Naive B cell (primary cell): ENCODE results near the gene ENAH. TPM values are rescaled to one million over a fixed set of nuclear protein-coding genes. Genes with fewer than 3 reads are reported as not detected.
"Not testable (repeated sequence)": the region's sequence is repeated elsewhere in the genome, so short reads cannot be mapped to it uniquely, and the experiment has no call there.

ENCODE experiments used
- ATAC-seq, 2 donors: fragments of 150-1000 bp; cut with Tn5 transposase; 2 replicates each; pipeline ENCODE4 v1.10.0; 2021; ENCODE audit warnings: low read depth in 2 of 2, mild to moderate bottlenecking in 2 of 2, moderate library complexity in 2 of 2
- DNase-seq: peaks from one replicate; pipeline ENCODE4 v3.0.0; 2022
- H3K27ac Mint-ChIP-seq, 6 donors: one replicate each; pipeline ENCODE4 v1.8.0; 2020 to 2022; ENCODE audit warnings: mild to moderate bottlenecking in 6 of 6, mixed read lengths in 6 of 6, moderate library complexity in 5 of 6, inconsistent platforms in 2 of 6
- H3K27me3 Mint-ChIP-seq, 3 donors: one replicate each; pipeline ENCODE4 v1.8.0; 2021 to 2022; ENCODE audit warnings: mixed read lengths in 3 of 3, mild to moderate bottlenecking in 1 of 3
- H3K36me3 Mint-ChIP-seq, 2 donors: one replicate each; pipeline ENCODE4 v1.8.0; 2020 to 2022; ENCODE audit warnings: mixed read lengths in 2 of 2, inconsistent platforms in 1 of 2, mild to moderate bottlenecking in 1 of 2
- H3K4me1 Mint-ChIP-seq, 3 donors: one replicate each; pipeline ENCODE4 v1.8.0; 2020 to 2022; ENCODE audit warnings: mixed read lengths in 3 of 3, inconsistent platforms in 1 of 3, mild to moderate bottlenecking in 1 of 3, moderate library complexity in 1 of 3
- H3K4me3 Mint-ChIP-seq, 8 donors: one replicate each; pipeline ENCODE4 v1.8.0; 2020 to 2022; ENCODE audit warnings: mild to moderate bottlenecking in 8 of 8, mixed read lengths in 8 of 8, moderate library complexity in 8 of 8, inconsistent platforms in 2 of 8
- H3K9me3 Mint-ChIP-seq, 7 donors: one replicate each; pipeline ENCODE4 v1.8.0; 2020 to 2022; ENCODE audit warnings: mixed read lengths in 7 of 7, mild to moderate bottlenecking in 5 of 7, inconsistent platforms in 2 of 7, moderate library complexity in 1 of 7
- polyA plus RNA-seq, 6 donors: library from polyadenylated mRNA; unstranded; fragments of 300-500 nt; fragmentation: Illumina TruSeq; gene quantifications; one replicate each; pipeline ENCODE4 v1.2.3, GENCODE V29; 2021; ENCODE audit warnings: low read depth in 6 of 6

ENAH gene
- polyA plus RNA-seq, 6 donors from 2014 or later = 0.23 to 3.6 (median 2.0) TPM

GRCh38 chr1:225628794-225629193, 24.1 kb downstream of the ENAH start:
- not testable (repeated sequence) for ATAC-seq, H3K27ac Mint-ChIP-seq, H3K4me1 Mint-ChIP-seq, H3K27me3 Mint-ChIP-seq, H3K4me3 Mint-ChIP-seq, H3K9me3 Mint-ChIP-seq, H3K36me3 Mint-ChIP-seq, DNase-seq

DNA sequence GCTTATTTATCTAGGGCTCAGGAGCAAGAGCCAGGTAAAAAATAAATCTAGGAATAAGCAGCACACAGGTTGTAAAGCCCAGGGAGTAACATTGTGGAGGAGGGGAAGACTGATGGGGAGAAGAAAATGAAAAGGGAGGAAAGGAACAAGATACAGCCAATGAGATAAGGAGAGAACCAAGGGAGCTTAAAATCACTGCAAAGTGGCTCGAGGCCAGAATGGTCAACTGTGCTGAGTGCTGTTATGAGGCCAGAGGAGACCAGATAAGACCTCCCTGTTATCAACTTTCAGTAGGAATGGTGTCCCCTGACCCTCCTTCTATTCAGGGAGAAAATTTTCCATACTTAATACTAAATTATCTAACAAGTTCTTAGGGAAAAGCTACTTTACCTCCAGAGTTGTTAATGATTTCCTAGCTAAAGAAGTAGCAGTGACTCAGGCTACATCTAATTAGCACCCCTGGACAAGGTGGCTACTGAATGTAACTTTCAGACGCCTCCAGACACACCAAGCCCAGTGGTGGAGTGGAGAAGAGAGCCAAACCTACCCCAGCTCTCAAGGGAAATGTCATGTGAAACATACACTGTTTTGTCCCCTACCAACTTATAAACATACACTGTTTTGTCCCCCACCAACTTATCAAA, 25.5 kb downstream of the ENAH start:
- no peaks in the 10 kb centered on the region for H3K27me3 Mint-ChIP-seq
- peak overlapping the region in 1 of 6 donors; percentile 52 for H3K27ac Mint-ChIP-seq
- peaks cover 0 to 10% (median 0%) of the 10 kb centered on the region in 3 donors for H3K4me1 Mint-ChIP-seq
- ATAC-seq (no peak), DNase-seq (no peak)
- H3K4me3 Mint-ChIP-seq = no peak overlapping the region
- H3K9me3 Mint-ChIP-seq = no peaks in the 10 kb centered on the region
- H3K36me3 Mint-ChIP-seq = no peaks in the 10 kb centered on the region

DNA sequence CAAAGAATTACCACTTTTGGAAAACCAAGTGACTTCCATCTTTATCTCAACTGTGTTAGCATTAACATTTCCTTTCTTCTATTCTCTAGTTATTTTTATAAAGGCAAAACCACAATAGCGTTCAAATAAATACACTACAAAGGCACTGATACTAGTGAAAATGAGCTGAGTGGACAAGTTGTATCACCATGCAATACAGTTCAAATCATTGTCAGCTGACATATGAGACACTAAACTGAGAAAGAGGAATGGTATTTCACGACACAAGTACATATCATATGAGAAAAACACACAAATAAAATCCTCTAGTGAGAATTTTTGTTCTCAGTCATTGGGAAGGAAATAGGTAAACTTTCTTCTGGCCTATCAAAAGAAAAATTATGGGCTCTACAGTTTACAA, 26.2 kb downstream of the ENAH start:
- ATAC-seq = no peak
- no peak for DNase-seq
- Mint-ChIP-seq H3K36me3 (peaks cover 2 to 3% of the 10 kb centered on the region in 2 donors), H3K4me1 (peaks cover 0 to 16% (median 0%) of the 10 kb centered on the region in 3 donors), H3K27me3 (no peaks in the 10 kb centered on the region), H3K27ac (no peak overlapping the region), H3K9me3 (peaks cover 0 to 2% (median 1%) of the 10 kb centered on the region in 7 donors), H3K4me3 (no peak overlapping the region)

DNA sequence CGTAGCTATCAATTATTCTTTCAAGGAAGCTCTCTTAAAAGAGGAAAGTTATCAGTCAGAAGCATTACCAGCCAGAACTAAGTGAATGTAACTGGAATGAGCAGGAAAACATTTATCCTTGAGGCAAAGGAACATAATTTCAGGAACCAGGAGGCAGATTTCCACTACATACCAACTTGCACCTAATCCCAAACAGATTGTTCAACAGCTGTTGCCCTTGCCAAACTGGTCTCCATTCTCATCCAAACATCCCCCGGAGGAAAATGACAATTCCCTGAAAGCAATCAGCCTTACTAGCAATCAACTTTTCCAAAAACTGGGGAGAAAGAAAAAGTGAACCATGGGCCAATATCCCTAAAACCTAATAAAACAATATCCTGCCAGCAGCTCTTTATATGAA, 35.0 kb downstream of the ENAH start:
- H3K4me1 Mint-ChIP-seq = peaks cover 5 to 22% (median 14%) of the 10 kb centered on the region in 3 donors
- peaks cover 5 to 6% of the 10 kb centered on the region in 2 donors for H3K36me3 Mint-ChIP-seq
- H3K27me3 Mint-ChIP-seq = no peaks in the 10 kb centered on the region
- no peak for DNase-seq
- no peak for ATAC-seq
- peaks cover 0 to 4% (median 3%) of the 10 kb centered on the region in 7 donors for H3K9me3 Mint-ChIP-seq
- H3K4me3 Mint-ChIP-seq = no peak overlapping the region
- H3K27ac Mint-ChIP-seq = peak overlapping the region in 2 of 6 donors; percentile 1 to 45

DNA sequence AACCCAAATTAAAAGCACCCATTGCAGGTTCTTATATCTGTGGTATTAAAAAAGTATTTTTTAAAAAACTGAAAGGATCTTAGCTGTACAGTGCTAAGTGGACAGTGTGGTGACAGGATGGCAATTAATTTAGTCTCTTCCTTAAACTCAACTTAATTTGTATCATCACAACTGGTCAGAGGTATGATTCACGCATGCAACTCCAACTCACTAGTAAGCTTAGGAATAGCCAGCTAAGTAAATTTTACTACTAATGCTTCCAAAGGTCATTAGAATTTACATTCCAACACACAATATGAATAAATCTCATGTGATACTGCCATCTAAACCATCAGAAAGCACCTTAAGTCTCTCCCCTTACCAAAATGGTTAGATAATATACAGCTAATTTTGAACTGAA, 35.4 kb downstream of the ENAH start:
- ATAC-seq (no peak), DNase-seq (no peak)
- H3K9me3 Mint-ChIP-seq = peaks cover 0 to 4% (median 3%) of the 10 kb centered on the region in 7 donors
- H3K4me1 Mint-ChIP-seq = peaks cover 5 to 19% (median 14%) of the 10 kb centered on the region in 3 donors
- peak overlapping the region in 1 of 6 donors; percentile 45 for H3K27ac Mint-ChIP-seq
- peaks cover 5 to 6% of the 10 kb centered on the region in 2 donors for H3K36me3 Mint-ChIP-seq
- no peak overlapping the region for H3K4me3 Mint-ChIP-seq
- no peaks in the 10 kb centered on the region for H3K27me3 Mint-ChIP-seq

DNA sequence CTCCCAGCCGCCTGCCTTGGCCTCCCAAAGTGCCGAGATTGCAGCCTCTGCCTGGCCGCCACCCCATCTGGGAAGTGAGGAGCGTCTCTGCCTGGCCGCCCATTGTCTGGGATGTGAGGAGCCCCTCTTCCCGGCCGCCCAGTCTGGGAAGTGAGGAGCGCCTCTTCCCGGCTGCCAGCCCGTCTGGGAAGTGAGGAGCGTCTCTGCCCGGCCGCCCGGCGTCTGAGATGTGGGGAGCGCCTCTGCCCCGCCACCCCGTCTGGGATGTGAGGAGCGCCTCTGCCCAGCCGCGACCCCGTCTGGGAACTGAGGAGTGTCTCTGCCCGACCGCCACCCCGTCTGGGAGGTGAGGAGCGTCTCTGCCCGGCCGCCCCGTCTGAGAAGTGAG, 37.5 kb downstream of the ENAH start:
- not testable (repeated sequence) for H3K9me3 Mint-ChIP-seq, ATAC-seq, DNase-seq, H3K36me3 Mint-ChIP-seq, H3K4me3 Mint-ChIP-seq, H3K27me3 Mint-ChIP-seq, H3K27ac Mint-ChIP-seq
- H3K4me1 Mint-ChIP-seq = peaks cover 5 to 12% (median 10%) of the 10 kb centered on the region in 3 donors

DNA sequence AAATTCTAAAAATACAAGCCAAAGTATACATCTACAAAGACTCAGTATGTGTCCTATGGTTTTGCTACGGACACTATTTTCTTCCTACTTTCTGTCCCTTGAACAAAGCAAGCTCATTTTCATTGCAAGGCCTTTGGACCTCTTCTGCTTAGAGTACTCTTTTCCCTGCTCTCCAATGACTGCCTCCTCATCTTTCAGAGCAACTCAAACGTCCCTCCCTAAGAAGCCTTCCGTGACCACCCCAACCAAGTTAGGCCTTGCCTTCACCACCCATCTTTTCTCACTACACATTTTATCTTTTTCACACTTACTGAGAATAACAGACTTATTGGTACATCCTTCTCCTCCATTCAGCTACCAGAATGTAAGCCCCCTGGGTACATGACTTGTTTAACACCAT, 39.9 kb downstream of the ENAH start:
- DNase-seq = no peak
- H3K4me1 Mint-ChIP-seq = peaks cover 0 to 8% (median under 1%) of the 10 kb centered on the region in 3 donors
- no peak overlapping the region for H3K4me3 Mint-ChIP-seq
- ATAC-seq = no peak
- H3K9me3 Mint-ChIP-seq = no peaks in the 10 kb centered on the region
- no peaks in the 10 kb centered on the region for H3K36me3 Mint-ChIP-seq
- peak overlapping the region in 2 of 6 donors; percentile 6 to 15 for H3K27ac Mint-ChIP-seq
- no peaks in the 10 kb centered on the region for H3K27me3 Mint-ChIP-seq

DNA sequence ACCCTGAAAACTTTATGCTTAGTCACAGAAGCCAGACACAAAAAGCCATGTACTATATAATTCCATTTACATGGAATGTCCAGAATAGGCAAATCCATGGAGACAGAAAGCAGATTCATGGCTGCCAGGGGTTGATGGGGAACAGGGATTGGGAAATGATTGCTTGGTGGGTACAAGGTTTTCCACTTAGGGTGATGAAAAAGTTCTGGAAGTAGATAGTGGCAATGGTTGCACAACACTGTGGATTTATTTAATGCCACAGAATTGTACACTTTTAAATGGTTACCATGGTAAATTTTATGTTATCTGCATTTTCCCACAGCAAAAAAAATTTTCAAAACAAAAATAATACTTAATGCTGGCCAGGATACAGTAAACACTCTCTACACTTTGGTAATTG, 40.6 kb downstream of the ENAH start:
- Mint-ChIP-seq H3K27me3 (no peaks in the 10 kb centered on the region), H3K4me3 (no peak overlapping the region)
- no peak for ATAC-seq

GRCh38 chr1:225611537-225612223, 41.2 kb downstream of the ENAH start:
- H3K27me3 Mint-ChIP-seq = no peaks in the 10 kb centered on the region
- no peaks in the 10 kb centered on the region for H3K36me3 Mint-ChIP-seq
- H3K4me3 Mint-ChIP-seq = no peak overlapping the region
- no peaks in the 10 kb centered on the region for H3K9me3 Mint-ChIP-seq
- H3K27ac Mint-ChIP-seq = no peak overlapping the region
- DNase-seq (no peak), ATAC-seq (no peak)
- H3K4me1 Mint-ChIP-seq = peaks cover 0 to 8% (median 0%) of the 10 kb centered on the region in 3 donors

More for the DNA sequence above, 40.6 kb downstream of the ENAH start:
- Mint-ChIP-seq H3K4me1 (peaks cover 0 to 8% (median 0%) of the 10 kb centered on the region in 3 donors), H3K36me3 (no peaks in the 10 kb centered on the region), H3K27ac (no peak overlapping the region), H3K9me3 (no peaks in the 10 kb centered on the region)
- DNase-seq = no peak

DNA sequence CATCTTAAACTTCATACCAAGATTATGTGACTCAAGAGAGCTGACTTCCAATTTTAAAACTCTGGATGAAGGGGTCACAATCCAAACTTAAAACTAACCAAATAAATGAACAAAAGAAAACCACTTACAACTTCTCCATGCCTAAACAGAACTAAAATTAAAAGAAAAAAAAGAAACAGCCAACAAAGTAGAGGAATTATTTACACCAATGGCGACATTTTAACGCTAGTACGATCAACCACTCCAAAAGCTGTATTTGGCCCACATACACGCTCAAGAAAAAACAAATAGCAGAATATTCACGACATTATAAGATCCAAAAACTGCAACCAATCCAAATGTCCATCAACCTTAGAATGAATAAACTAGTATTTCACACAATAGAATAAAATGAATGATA, 42.4 kb downstream of the ENAH start:
- no peaks in the 10 kb centered on the region for H3K36me3 Mint-ChIP-seq
- no peaks in the 10 kb centered on the region for H3K27me3 Mint-ChIP-seq
- H3K4me3 Mint-ChIP-seq = no peak overlapping the region
- H3K27ac Mint-ChIP-seq = peak overlapping the region in 2 of 6 donors; percentile 2 to 52
- DNase-seq (no peak), ATAC-seq (no peak)
- peaks cover 0 to 8% (median 0%) of the 10 kb centered on the region in 3 donors for H3K4me1 Mint-ChIP-seq
- H3K9me3 Mint-ChIP-seq = no peaks in the 10 kb centered on the region

DNA sequence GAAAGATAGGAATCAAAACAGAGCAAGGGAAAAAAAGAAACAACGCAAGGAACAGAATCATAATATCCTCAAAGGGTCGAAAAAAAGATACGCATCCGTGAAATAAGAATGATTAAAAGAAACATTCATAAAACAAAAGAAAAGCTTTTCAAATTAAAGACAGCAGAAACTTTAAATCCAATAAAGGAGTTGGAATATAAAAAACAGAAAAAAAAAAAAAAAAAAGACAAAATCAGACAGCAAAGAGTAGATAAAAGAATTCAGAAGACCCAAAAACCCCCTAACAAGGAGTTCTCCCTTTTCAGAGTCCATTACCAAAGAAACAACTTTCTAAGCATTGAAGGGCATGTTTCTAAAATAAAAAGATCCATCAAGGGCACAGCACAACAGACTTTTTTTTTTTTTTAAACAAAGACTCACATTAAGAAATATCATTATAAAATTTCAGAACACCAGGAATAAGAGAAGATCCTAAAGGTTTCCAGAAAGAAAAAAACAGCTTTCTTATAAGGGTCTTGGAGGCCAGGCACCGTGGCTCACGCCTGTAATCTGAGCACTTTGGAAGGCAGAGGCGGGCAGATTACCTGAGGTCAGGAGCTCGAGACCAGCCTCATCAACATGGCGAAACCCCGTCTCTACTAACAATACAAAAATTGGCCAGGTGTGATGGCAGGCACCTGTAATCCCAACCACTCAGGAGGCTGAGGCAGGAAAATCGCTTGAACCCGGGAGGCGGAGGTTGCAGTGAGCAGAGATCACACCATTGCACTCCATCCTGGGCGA, 44.7 kb downstream of the ENAH start:
- no peaks in the 10 kb centered on the region for H3K9me3 Mint-ChIP-seq

GRCh38 chr1:225607355-225607754, 45.6 kb downstream of the ENAH start:
- Mint-ChIP-seq H3K4me1 (peaks cover 0 to 10% (median 5%) of the 10 kb centered on the region in 3 donors), H3K36me3 (no peaks in the 10 kb centered on the region), H3K27ac (peak overlapping the region in 2 of 6 donors; percentile 12 to 49), H3K4me3 (no peak overlapping the region), H3K9me3 (no peaks in the 10 kb centered on the region), H3K27me3 (no peaks in the 10 kb centered on the region)
- DNase-seq = no peak
- ATAC-seq = no peak

More for the DNA sequence above, 44.7 kb downstream of the ENAH start:
- no peak for ATAC-seq
- DNase-seq = no peak
- Mint-ChIP-seq H3K27me3 (no peaks in the 10 kb centered on the region), H3K4me1 (peaks cover 0 to 5% (median 0%) of the 10 kb centered on the region in 3 donors), H3K36me3 (no peaks in the 10 kb centered on the region), H3K4me3 (no peak overlapping the region), H3K27ac (no peak overlapping the region)

GRCh38 chr1:225603538-225604354, 49.2 kb downstream of the ENAH start:
- Mint-ChIP-seq H3K9me3 (peaks cover 0 to 11% (median 4%) of the 10 kb centered on the region in 7 donors), H3K36me3 (peaks cover 10 to 15% of the 10 kb centered on the region in 2 donors), H3K4me1 (peaks cover 4 to 10% (median 5%) of the 10 kb centered on the region in 3 donors), H3K27ac (no peak overlapping the region), H3K27me3 (no peaks in the 10 kb centered on the region), H3K4me3 (no peak overlapping the region)
- ATAC-seq (no peak), DNase-seq (no peak)
